GM21367 (cell line): ENCODE measurements around the gene CUL1.
"Not testable (repeated sequence)": the region's sequence is repeated elsewhere in the genome, so short reads cannot be mapped to it uniquely, and the experiment has no call there.

ENCODE experiments used
- ATAC-seq: cut with Tn5 transposase; IDR thresholded peaks from one replicate; pipeline ENCODE4 v1.9.1; 2021; ENCODE audit not compliant: unreplicated experiment

CUL1 gene

GRCh38 chr7:148697256-148698006 is 1.3 kb upstream of the CUL1 start:
- no peak for ATAC-seq

DNA sequence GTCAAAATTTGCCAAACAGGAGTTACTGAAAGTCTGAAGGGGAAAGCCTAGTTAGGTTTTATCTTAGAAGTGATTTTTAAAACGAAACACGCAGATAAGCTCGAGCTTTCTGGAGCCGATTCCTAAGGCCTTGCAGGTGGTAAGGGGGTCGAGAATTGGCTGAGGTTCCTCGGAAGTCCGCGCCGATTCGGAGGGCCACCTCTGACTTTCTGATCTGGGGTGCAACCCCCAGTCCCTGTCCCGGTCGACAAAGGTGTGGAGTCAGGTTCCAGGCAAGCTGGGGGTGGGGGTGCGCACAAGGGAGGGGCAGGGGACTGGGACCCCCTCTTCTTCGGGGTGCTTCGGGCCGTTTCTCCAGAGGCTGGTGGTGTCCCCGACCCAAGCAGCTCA is 701 bp upstream of the CUL1 start:
- ATAC-seq = peak; percentile 1

DNA sequence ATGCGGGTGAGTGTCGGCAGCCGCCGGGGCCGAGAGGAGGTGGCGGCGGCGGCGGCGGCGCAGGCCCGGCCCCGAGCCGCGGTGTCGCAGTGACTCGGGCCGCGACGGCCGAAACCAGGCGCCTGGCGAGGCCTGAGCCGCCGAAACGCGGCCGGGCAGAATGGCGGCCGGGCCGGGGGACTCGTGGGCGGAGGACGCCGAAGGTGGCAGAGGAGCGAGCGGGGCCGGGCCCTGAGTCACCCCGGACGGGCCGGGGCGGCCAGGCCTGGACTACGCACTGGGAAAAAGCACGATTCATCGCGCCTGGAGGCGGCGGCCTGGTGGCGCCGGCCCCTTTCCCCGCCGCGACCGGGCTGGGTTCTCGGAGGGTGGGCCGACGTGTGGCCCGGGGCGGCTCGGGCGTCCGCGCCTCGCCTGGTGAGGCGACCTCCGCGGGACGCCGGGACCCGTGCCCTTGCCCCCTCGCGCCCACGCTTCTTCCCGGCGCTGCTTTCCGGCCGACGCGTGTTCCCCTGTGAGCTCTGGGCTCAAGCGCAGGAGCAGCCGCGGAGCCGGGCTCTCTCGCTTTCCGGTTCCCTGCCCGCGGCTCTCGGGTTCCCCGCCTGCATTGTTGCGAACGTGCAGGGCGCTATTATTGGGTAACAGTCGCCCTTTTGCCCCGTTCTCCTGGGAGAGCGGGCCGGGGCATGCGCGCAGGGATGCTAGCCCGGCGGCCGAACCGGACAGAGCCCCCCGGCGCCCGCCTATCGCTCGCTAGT is 500 bp downstream of the CUL1 start:
- peak; percentile 27 for ATAC-seq

- no peak for ATAC-seq
These were observed 1.3 kb downstream of the CUL1 start for GRCh38 chr7:148699782-148700629.

- ATAC-seq = no peak
These were observed 2.0 kb downstream of the CUL1 start for GRCh38 chr7:148700661-148701064.

- no peak for ATAC-seq
These were observed 2.7 kb downstream of the CUL1 start for GRCh38 chr7:148701414-148701813.

DNA sequence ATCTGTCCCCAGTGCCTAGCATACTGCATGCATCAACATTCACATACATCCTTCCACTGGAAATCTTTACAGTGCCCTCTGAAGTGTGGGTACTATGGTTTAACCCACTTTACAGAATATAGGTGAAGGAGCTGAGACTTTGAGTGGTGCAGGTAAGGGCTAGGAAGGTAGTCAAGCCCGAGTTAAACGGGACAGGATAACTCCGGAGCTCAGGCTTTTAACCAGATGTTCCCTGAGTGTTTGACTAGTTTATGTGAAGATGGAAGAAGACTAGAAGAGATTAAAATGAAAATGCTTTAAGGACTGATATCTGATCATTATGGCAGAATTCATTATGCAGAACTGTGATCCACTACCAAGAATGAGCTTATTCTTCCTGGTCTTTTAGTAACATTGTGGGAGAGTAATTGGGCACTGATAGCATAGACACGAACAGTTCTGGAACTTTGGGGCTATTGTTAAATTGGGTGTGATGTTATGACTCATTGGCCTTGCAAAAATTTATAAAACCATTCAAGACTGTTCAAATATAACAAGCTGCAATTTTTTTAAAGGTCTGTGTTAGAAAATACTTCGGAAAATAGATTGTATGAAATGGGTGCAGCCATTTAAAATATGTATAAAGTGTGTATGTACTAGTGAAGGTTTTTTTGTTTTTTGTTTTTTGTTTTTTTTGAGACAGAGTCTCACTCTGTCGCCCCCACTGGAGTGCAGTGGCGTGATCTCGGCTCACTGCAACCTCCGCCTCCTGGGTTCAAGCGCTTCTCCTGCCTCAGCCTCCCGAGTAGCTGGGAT is 4.4 kb downstream of the CUL1 start:
- no peak for ATAC-seq

- ATAC-seq = not testable (repeated sequence)
These were observed 4.9 kb downstream of the CUL1 start for GRCh38 chr7:148703671-148703962.

DNA sequence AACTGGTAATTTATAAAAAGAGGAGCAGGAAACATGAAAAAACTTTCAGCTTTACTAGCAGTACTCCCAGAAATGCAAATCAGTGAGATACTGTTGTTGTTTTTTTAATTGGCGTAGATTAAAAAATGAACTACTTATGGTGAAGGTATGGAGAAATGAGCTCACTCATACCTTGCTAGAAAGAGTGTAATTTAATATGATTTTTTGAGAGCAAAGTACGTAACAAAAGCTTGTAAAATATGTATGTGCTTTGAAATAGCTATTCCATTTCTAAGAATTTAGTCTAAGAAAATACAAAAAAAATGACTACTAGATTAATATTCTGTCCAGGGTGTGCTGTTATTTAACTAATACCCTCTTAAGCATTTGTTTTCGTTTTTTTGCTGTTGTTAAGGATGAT is 5.5 kb downstream of the CUL1 start:
- ATAC-seq = no peak

DNA sequence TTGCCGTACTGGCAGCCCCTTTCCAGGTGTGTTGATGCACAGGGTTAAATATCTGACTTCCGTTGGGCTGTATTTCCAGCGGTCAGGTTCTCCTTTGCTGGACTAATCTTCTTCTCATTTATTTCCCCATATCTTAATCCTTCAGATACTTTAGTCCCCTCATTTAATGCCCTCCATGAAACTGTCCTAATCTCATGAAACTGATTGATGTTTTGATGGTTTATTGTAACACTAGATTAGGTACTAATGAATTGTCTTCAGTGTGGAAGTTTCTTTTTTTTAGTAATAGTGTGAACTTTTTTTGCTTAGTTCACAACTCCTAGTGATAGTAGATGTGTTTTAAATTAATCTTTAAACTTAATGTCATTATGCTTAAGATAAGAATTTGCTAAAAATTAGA is 6.3 kb downstream of the CUL1 start:
- no peak for ATAC-seq

GRCh38 chr7:148706368-148706767 is 7.7 kb downstream of the CUL1 start:
- ATAC-seq = no peak

- ATAC-seq = no peak
These were observed 9.6 kb downstream of the CUL1 start for GRCh38 chr7:148708026-148708885.

- ATAC-seq = no peak
These were observed 10.3 kb downstream of the CUL1 start for GRCh38 chr7:148709014-148709413.

DNA sequence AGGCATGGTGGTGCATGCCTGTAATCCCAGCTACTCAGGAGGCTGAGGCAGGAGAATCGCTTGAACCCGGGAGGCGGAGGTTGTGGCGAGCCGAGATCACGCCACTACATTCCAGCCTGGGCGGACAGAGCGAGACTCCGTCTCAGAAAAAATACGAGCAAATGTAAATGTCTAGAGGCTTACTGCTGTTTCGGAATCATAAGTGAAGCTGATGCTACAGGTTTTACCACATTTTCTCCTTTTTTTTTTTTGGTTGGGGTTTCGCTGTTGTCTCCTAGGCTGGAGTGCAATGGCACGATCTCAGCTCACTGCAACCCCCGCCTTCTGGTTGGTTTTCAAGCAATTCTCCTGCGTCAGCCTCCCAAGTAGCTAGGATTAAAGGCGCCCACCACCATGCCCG is 11.7 kb downstream of the CUL1 start:
- ATAC-seq = not testable (repeated sequence)

DNA sequence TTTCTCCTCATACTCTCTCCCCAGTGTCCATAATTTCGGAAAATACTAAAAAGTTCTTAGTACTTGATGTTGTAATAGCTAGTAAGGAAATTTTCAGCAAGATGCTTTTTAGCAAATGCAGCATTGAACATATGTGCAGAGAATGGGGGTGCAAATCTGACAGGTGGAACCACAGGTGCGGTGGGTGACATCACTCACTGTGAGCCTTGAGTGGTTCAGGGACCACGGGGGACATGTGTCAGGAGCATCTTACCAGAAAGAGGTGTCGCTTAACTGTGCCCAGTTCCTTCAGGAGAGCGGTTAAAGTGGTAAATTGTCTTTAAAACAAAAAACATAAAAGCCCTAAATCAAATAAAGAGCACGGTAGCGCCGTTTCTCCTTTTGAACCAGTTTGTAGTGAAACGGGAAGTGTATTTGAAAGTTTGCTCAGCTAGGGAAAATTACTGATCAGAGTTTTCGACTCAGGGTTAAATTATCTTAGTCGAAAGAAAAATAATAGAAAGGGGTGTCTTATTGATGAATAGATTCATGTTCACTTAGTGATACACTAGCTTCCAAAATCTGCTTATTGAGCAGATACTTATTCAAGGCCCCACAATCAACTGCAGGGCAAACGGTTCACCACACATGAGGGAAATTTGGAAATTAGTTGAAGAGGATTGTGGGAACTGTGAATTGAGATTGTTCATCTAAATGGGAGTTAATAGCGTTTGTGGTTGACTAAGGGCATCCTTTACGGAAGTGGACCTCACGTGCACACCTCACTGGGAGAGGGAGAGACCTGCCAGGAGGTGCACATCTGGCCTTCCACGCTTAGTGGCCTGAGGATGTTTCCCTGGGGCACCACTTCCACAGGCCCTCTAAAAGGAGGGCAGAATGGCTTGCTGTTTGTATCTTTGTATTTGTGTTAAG is 12.7 kb downstream of the CUL1 start:
- peak; percentile 40 for ATAC-seq

- peak; percentile 41 for ATAC-seq
These were observed 14.1 kb downstream of the CUL1 start for GRCh38 chr7:148712678-148713329.

GRCh38 chr7:148714498-148714897 is 15.8 kb downstream of the CUL1 start:
- no peak for ATAC-seq

GRCh38 chr7:148715027-148715426 is 16.3 kb downstream of the CUL1 start:
- no peak for ATAC-seq
